GM23338 (cell line): Measurements from ENCODE around the gene DR1. TPM values are rescaled to one million over a fixed set of nuclear protein-coding genes. Genes with fewer than 3 reads are reported as not detected.

Experiments used
- ATAC-seq: fragments of 200-7000 bp; cut with Tn5 transposase; 3 replicates; pipeline ENCODE4 v1.9.1; 2020
- DNase-seq: peaks from one replicate; pipeline ENCODE4 v3.0.0-alpha.2; 2015; ENCODE audit warnings: low spot score
- H2AFZ ChIP-seq: fragments of 200-600 bp; sonication (generic); 2 replicates; pipeline ENCODE4 v1.8.0; 2016; ENCODE audit warnings: antibody characterized with exemption, mild to moderate bottlenecking, moderate library complexity
- H3F3A ChIP-seq: fragments of 200-600 bp; sonication (generic); replicated peaks from 2 replicates; pipeline ENCODE4 v1.8.0; 2017; ENCODE audit warnings: antibody characterized with exemption, mixed run types, low read depth
- H3K27ac ChIP-seq: fragments of 200-600 bp; sonication (generic); 2 replicates; pipeline ENCODE4 v1.6.1; 2016; ENCODE audit warnings: low read depth
- H3K27me3 ChIP-seq: fragments of 200-600 bp; sonication (generic); 2 replicates; pipeline ENCODE4 v1.8.0; 2016; ENCODE audit warnings: mild to moderate bottlenecking, mixed run types, moderate library complexity; ENCODE audit not compliant: insufficient read depth
- H3K36me3 ChIP-seq: fragments of 200-600 bp; sonication (generic); 2 replicates; pipeline ENCODE4 v1.8.0; 2016; ENCODE audit warnings: mild to moderate bottlenecking; ENCODE audit not compliant: insufficient read depth
- H3K4me1 ChIP-seq: fragments of 200-600 bp; sonication (generic); 2 replicates; pipeline ENCODE4 v1.8.0; 2016; ENCODE audit warnings: mild to moderate bottlenecking, moderate library complexity; ENCODE audit not compliant: insufficient read depth
- H3K4me2 ChIP-seq: fragments of 200-600 bp; sonication (generic); 2 replicates; pipeline ENCODE4 v1.7.1; 2017; ENCODE audit warnings: mixed run types
- H3K4me3 ChIP-seq: fragments of 200-600 bp; sonication (generic); 2 replicates; pipeline ENCODE4 v1.6.1; 2016; ENCODE audit warnings: mixed run types
- H3K79me2 ChIP-seq: fragments of 200-600 bp; sonication (generic); replicated peaks from 2 replicates; pipeline ENCODE4 v1.8.0; 2017; ENCODE audit warnings: mild to moderate bottlenecking; ENCODE audit not compliant: insufficient read depth
- H3K9me2 ChIP-seq: fragments of 200-600 bp; sonication (generic); 2 replicates; pipeline ENCODE4 v1.8.0; 2017; ENCODE audit not compliant: insufficient read depth
- H4K20me1 ChIP-seq: fragments of 200-600 bp; sonication (generic); replicated peaks from 2 replicates; pipeline ENCODE4 v1.8.0; 2017; ENCODE audit warnings: mild to moderate bottlenecking; ENCODE audit not compliant: insufficient read depth
- H3K27ac Mint-ChIP-seq: 2 replicates; pipeline ENCODE4 v1.8.0; 2020; ENCODE audit warnings: inconsistent platforms, mild to moderate bottlenecking, moderate library complexity, mixed read lengths
- H3K27me3 Mint-ChIP-seq: 3 replicates; pipeline ENCODE4 v1.8.0; 2022; ENCODE audit warnings: low read depth, mild to moderate bottlenecking, moderate library complexity, mixed read lengths, inconsistent platforms; ENCODE audit not compliant: insufficient read depth, poor library complexity
- H3K36me3 Mint-ChIP-seq: 3 replicates; pipeline ENCODE4 v1.8.0; 2021; ENCODE audit warnings: low read depth, mild to moderate bottlenecking, inconsistent platforms, moderate library complexity, mixed read lengths
- H3K4me1 Mint-ChIP-seq: 3 replicates; pipeline ENCODE4 v1.8.0; 2020; ENCODE audit warnings: mild to moderate bottlenecking, inconsistent platforms, mixed read lengths
- H3K4me3 Mint-ChIP-seq: 3 replicates; pipeline ENCODE4 v1.8.0; 2021; ENCODE audit warnings: moderate library complexity, mild to moderate bottlenecking, inconsistent platforms, mixed read lengths
- H3K9me3 Mint-ChIP-seq: 3 replicates; pipeline ENCODE4 v1.8.0; 2020; ENCODE audit warnings: moderate library complexity, mild to moderate bottlenecking, inconsistent platforms, mixed read lengths
- CREB1 ChIP-seq: fragments of 250-450 bp; sonication (Bioruptor Pico); IDR thresholded peaks from 2 replicates; pipeline ENCODE4 v1.5.0; 2020; ENCODE audit warnings: low read depth, mild to moderate bottlenecking, moderate library complexity
- CTCF ChIP-seq, 2 experiments: fragments of 200-600 bp in 1 of 2; sonication (generic) in 1 of 2; conservative IDR thresholded peaks; 2 replicates each; pipeline versions ENCODE4 v1.5.1 to v1.6.1; 2016 to 2017; ENCODE audit warnings: antibody characterized with exemption in 2 of 2, low read depth in 2 of 2, mild to moderate bottlenecking in 2 of 2, moderate library complexity in 1 of 2
- STAT1 ChIP-seq: IDR thresholded peaks from one replicate; pipeline ENCODE4 v1.6.1; 2016; ENCODE audit warnings: antibody characterized with exemption; ENCODE audit not compliant: unreplicated experiment
- ZNF331 ChIP-seq: fragments of 250-450 bp; sonication (Bioruptor Pico); IDR thresholded peaks from 2 replicates; pipeline ENCODE4 v1.5.0; 2020; ENCODE audit warnings: low read depth, mild to moderate bottlenecking, moderate library complexity
- ZNF462 ChIP-seq: fragments of 250-450 bp; sonication (Bioruptor Pico); IDR thresholded peaks from 2 replicates; pipeline ENCODE4 v1.5.0; 2020; ENCODE audit warnings: mild to moderate bottlenecking, moderate library complexity
- polyA plus RNA-seq: library from polyadenylated mRNA; unstranded; fragments of >200 nt; fragmentation: Nextera tagmentation; extraction: Ambion mirVana; gene quantifications from 2 replicates; pipeline ENCODE4 v1.2.1, GENCODE V29; 2016
- total RNA-seq: library from RNA; depleted of rRNA; stranded (reverse); fragments of >200 nt; shearing (Covaris generic); gene quantifications from 2 replicates; pipeline ENCODE4 v1.2.3, GENCODE V29; 2014

The DR1 gene
- total and polyA plus RNA-seq, 2 experiments from 2014 or later: 20.9 to 61.2 TPM

- TF ChIP-seq CREB1: no peak
- no peak for TF ChIP-seq STAT1
- TF ChIP-seq CTCF (conservative IDR thresholded peaks at IDR 0.05; ENCODE audit: low read depth in 2 of 2): no peak
- no peak for TF ChIP-seq ZNF462
- no peak for TF ChIP-seq ZNF331 (CRISPR knock-in tag)
- peaks cover 21% of the 10 kb centered on the region for H3K4me1 Mint-ChIP-seq
- H3F3A ChIP-seq: no peaks in the 10 kb centered on the region
- no peak overlapping the region for H3K27ac ChIP-seq
- no peaks in the 10 kb centered on the region for H3K27me3 Mint-ChIP-seq
- no peak overlapping the region for H3K4me3 ChIP-seq
- peaks cover 48% of the 10 kb centered on the region for H3K36me3 Mint-ChIP-seq
- no peaks in the 10 kb centered on the region for H3K9me2 ChIP-seq
- no peaks in the 10 kb centered on the region for H3K27me3 ChIP-seq
- no peak for ATAC-seq
- peaks cover 20% of the 10 kb centered on the region for H3K4me1 ChIP-seq
- H4K20me1 ChIP-seq: 0 out of 2 replicates have a peak, but pooled peaks cover 4% of the 10 kb centered on the region
- H3K9me3 Mint-ChIP-seq: no peaks in the 10 kb centered on the region
- no peak overlapping the region for H3K4me3 Mint-ChIP-seq
- no peak overlapping the region for H3K4me2 ChIP-seq
- DNase-seq: no peak
- H3K27ac Mint-ChIP-seq: no peak overlapping the region
- H2AFZ ChIP-seq: no peak overlapping the region
- H3K79me2 ChIP-seq: peaks cover 37% of the 10 kb centered on the region
- H3K36me3 ChIP-seq: peaks cover 4% of the 10 kb centered on the region
Measured at GRCh38 chr1:93362237-93362636, 16.5 kb downstream of the DR1 start.
